ENCODE results near the gene PDCD4.
"Not testable (repeated sequence)": the region's sequence is repeated elsewhere in the genome, so short reads cannot be mapped to it uniquely, and the experiment has no call there.

The PDCD4 gene

GRCh38 chr10:110880012-110880411 is 8.3 kb downstream of the PDCD4 start:
- DNase-seq (ENCODE audit: extremely low read depth in 1 of 2, low read depth in 1 of 2): no peak

GRCh38 chr10:110881247-110881646 is 9.5 kb downstream of the PDCD4 start:
- DNase-seq (ENCODE audit: extremely low read depth in 1 of 2, low read depth in 1 of 2): no peak

GRCh38 chr10:110881905-110882304 is 10.2 kb downstream of the PDCD4 start:
- no peak for DNase-seq (ENCODE audit: extremely low read depth in 1 of 2, low read depth in 1 of 2)

- no peak for DNase-seq (ENCODE audit: extremely low read depth in 1 of 2, low read depth in 1 of 2)
Observed at GRCh38 chr10:110883924-110884323, 12.2 kb downstream of the PDCD4 start.

GRCh38 chr10:110885932-110886674 is 14.4 kb downstream of the PDCD4 start:
- no peak for DNase-seq (ENCODE audit: extremely low read depth in 1 of 2, low read depth in 1 of 2)

- no peak for DNase-seq (ENCODE audit: extremely low read depth in 1 of 2, low read depth in 1 of 2)
Observed at GRCh38 chr10:110887560-110887959, 15.8 kb downstream of the PDCD4 start.

DNA sequence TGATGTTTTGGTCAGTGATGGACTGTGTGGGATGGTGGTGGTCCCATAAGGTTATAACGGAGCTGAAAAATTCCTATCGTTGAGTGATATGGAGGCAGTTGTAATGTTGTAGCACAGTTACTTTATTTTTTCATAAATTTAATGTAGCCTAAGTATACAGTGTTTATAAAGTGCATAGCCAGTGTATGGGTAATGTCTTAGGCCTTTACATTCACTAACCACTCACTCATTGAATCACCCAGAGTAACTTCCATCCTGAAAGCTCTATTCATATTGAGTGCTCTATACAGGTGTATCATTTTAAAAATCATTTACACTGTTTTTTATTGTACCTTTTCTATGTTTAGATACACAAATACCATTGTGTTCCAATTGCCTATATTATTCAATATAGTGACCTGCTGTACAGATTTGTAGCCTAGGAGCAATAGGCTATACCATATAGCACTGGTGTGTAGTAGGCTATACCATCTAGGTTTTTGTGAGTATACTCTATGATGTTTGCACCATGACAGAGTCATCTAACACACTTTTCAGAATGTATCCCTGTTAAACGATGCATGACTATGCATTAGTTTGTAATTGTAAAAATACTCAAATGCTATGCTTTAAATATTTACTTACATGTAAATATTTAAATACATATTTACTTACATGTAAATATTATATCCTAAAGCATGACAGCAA is 21.0 kb downstream of the PDCD4 start:
- DNase-seq (ENCODE audit: extremely low read depth in 1 of 2, low read depth in 1 of 2): no peak

- no peak for DNase-seq (ENCODE audit: extremely low read depth in 1 of 2, low read depth in 1 of 2)
Observed at GRCh38 chr10:110893559-110894179, 21.9 kb downstream of the PDCD4 start.

- DNase-seq (ENCODE audit: extremely low read depth in 1 of 2, low read depth in 1 of 2): no peak
Observed at GRCh38 chr10:110897184-110897583, 25.5 kb downstream of the PDCD4 start.

GRCh38 chr10:110898391-110898790 is 26.7 kb downstream of the PDCD4 start:
- no peak for DNase-seq (ENCODE audit: extremely low read depth in 1 of 2, low read depth in 1 of 2)

DNA sequence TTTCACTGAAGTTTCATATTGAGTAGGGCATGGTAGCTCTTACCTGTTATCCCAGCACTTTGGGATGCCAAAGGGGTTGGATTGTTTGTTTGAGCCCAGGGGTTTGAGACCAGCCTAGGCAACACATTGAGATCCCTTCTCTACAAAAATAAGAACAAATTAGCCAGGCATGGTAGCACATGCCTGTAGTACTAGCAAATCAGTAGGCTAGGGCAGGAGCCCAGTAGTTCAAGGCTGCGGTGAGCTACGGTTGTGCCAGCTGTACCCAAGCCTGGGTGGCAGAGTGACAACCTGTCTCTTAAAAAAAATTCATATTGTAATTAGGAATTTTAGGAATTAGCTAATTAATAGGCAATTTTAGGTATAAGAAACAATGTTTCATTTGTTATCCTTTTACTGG is 29.3 kb downstream of the PDCD4 start:
- DNase-seq (ENCODE audit: extremely low read depth in 1 of 2, low read depth in 1 of 2): no peak

DNA sequence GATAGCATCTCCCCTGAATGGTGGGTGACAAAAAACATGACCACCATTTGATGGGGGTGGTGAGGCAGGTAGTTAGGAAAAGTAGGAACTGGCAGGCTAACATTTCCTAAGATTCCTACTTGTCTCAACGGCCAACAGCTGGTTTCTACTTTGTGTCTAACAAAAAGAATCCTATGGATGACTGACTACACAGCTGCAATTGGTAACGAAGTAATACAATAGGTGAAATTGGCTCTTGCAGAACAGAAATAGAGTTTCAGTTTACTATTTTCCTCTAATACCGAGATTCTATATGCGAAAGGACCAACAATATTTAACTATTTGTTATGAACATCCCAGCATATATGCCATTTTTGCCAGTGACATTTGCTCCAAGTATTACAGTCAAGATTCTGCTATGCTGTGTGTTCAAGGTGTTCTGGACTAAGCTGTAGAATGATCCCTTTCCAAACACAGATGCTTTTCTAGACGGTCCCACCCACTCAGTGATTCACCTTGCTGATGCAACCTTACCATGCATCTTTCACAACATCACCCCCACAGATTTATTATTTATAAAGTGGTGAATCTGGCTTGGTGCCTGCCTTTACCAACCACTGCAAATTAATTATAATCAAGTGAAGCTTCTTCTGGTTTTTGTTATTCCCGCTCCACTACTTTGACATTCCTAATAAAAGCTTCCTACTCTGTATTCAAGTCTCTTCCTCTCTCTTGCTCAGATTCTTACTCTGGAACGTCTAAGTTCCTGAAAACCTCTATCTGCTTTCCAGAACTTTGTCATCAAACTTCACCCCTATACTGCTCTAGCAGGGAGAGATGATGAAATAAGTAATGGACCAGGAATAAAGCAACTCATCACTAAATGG is 30.5 kb downstream of the PDCD4 start:
- no peak for DNase-seq (ENCODE audit: extremely low read depth in 1 of 2, low read depth in 1 of 2)

GRCh38 chr10:110903280-110904278 is 31.9 kb downstream of the PDCD4 start:
- DNase-seq (ENCODE audit: extremely low read depth in 1 of 2, low read depth in 1 of 2): no peak

- no peak for DNase-seq (ENCODE audit: extremely low read depth in 1 of 2, low read depth in 1 of 2)
Observed at GRCh38 chr10:110910138-110910537, 38.4 kb downstream of the PDCD4 start.

- no peak for DNase-seq (ENCODE audit: extremely low read depth in 1 of 2, low read depth in 1 of 2)
Observed at GRCh38 chr10:110912374-110912773, 40.6 kb downstream of the PDCD4 start.

- DNase-seq (ENCODE audit: extremely low read depth in 1 of 2, low read depth in 1 of 2): no peak
Observed at GRCh38 chr10:110914431-110914830, 42.7 kb downstream of the PDCD4 start.

- DNase-seq (ENCODE audit: extremely low read depth in 1 of 2, low read depth in 1 of 2): no peak
Observed at GRCh38 chr10:110915035-110915434, 43.3 kb downstream of the PDCD4 start.

GRCh38 chr10:110915600-110915999 is 43.9 kb downstream of the PDCD4 start:
- DNase-seq (ENCODE audit: extremely low read depth in 1 of 2, low read depth in 1 of 2): not testable (repeated sequence)

DNA sequence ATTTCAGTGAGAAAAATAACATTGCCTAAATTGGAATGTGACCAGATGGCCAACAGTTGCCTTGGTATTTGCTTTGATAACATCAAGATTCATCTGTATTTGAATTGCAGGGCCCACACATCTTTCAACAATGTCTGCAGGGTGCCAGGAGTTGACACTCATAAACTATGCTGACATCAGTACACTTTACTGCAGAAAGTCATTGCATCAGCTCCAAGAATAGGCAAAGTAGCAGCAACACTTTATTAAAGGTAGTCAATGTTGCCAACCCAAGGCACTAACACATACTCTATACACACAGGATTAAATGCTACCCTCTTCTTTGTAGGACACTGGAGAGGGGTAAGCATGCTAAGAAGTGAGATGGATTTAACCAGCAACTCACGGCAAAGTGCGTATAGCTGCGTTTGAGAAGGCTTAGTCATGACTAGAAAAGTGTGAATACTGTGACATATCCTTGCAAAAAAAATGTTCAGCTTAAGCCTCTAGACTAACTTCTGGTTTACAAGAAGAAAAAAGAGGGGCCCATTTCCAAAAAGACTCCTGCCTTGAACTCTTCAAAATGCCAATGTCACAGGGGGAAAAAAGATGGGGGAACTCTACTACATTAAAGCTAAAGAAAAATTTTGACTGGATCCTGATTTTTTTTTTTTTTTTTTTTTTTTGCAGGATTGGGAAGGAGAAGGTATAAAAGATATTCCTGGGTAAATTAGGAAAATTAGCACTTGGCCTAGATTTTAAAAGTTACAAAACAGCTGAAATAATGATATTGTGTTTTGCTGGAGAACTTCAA is 45.0 kb downstream of the PDCD4 start:
- no peak for DNase-seq (ENCODE audit: extremely low read depth in 1 of 2, low read depth in 1 of 2)

All from activated CD8-positive, alpha-beta memory T cell treated with anti-CD3 and anti-CD28 coated beads for 1 hour (primary cell).